HFF-Myc (cell line): Measurements from ENCODE around the gene FARP1.

Source experiments
- DNase-seq: peaks from one replicate; pipeline ENCODE4 v3.0.0-alpha.2; 2011; ENCODE audit warnings: low read depth; ENCODE audit errors: extremely low read depth
- H3K4me3 ChIP-seq: replicated peaks from 2 replicates; pipeline ENCODE4 v1.5.1; 2011; ENCODE audit warnings: low read depth, mild to moderate bottlenecking, control low read depth, low read length
- TF ChIP-seq, protein P1 (sequence below): IDR thresholded peaks from 2 replicates; pipeline ENCODE4 v1.5.1; 2012; ENCODE audit warnings: mild to moderate bottlenecking, low read depth, low read length, control low read depth; ENCODE audit errors: missing control alignments

Gene FARP1

GRCh38 chr13:98495627-98496478 lies 353.0 kb downstream of the FARP1 start:
- TF ChIP-seq, protein P1, sequence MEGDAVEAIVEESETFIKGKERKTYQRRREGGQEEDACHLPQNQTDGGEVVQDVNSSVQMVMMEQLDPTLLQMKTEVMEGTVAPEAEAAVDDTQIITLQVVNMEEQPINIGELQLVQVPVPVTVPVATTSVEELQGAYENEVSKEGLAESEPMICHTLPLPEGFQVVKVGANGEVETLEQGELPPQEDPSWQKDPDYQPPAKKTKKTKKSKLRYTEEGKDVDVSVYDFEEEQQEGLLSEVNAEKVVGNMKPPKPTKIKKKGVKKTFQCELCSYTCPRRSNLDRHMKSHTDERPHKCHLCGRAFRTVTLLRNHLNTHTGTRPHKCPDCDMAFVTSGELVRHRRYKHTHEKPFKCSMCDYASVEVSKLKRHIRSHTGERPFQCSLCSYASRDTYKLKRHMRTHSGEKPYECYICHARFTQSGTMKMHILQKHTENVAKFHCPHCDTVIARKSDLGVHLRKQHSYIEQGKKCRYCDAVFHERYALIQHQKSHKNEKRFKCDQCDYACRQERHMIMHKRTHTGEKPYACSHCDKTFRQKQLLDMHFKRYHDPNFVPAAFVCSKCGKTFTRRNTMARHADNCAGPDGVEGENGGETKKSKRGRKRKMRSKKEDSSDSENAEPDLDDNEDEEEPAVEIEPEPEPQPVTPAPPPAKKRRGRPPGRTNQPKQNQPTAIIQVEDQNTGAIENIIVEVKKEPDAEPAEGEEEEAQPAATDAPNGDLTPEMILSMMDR, result no peak
- DNase-seq, result no peak
- H3K4me3 ChIP-seq, result no peak overlapping the region

- DNase-seq, result no peak
- TF ChIP-seq, protein P1, result no peak
- no peak overlapping the region for H3K4me3 ChIP-seq
Measured at GRCh38 chr13:98496479-98496791, 353.5 kb downstream of the FARP1 start.

DNA sequence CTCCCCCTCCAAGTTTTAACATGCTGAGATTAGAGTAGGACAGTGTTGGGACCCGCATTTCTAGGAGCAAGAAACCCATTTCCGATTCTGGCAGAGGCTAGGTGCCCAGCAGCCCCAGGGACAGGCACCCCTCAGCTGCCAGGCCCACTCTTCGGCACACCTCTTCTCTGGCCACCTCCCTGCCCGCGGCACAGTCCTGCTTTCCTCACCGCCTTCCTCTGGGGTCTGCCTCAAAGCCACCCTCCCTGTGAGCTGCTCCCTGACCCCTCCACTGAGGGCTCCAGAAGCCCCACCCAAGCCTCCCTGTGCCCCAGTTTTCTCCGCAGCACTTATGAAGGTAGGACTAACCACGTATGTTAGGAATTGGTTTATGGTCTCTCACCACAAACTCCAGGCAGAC lies 354.1 kb downstream of the FARP1 start:
- TF ChIP-seq, protein P1, result no peak
- H3K4me3 ChIP-seq, result no peak overlapping the region
- DNase-seq, result no peak

GRCh38 chr13:98500963-98501421 lies 358.1 kb downstream of the FARP1 start:
- TF ChIP-seq, protein P1, result no peak
- no peak for DNase-seq
- H3K4me3 ChIP-seq, result no peak overlapping the region

- H3K4me3 ChIP-seq, result no peak overlapping the region
- TF ChIP-seq, protein P1, result no peak
- DNase-seq, result no peak
Measured at GRCh38 chr13:98503175-98504028, 360.5 kb downstream of the FARP1 start.

DNA sequence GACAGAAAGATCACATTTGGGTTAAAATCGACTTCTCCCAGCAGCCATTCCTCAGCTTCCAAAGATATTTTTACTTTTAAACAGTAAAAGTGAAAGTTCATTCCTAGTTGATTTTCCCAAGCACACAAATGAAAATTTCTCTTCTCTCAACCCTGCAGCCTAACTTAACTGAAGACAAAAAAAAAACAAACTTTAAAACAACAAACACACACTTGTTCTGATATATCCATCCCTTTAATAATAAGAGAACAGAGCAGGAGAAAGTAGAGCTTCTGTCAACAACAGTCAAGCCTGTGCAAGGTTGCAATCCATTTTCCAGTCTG lies 361.1 kb downstream of the FARP1 start:
- TF ChIP-seq, protein P1, result no peak
- H3K4me3 ChIP-seq, result no peak overlapping the region
- no peak for DNase-seq
